AG09309 (cell line): ENCODE results near the gene CCDC54.

Source experiments
- DNase-seq: peaks from one replicate; pipeline ENCODE4 v3.0.0-alpha.2; 2010; ENCODE audit warnings: low read depth
- H3K4me3 ChIP-seq: 2 replicates; pipeline ENCODE4 v1.5.1; 2011; ENCODE audit warnings: mild to moderate bottlenecking, low read depth, low read length, moderate library complexity; ENCODE audit not compliant: control insufficient read depth
- TF ChIP-seq, protein P1 (sequence below): IDR thresholded peaks from 2 replicates; pipeline ENCODE4 v1.5.1; 2011; ENCODE audit warnings: mild to moderate bottlenecking, low read depth, low read length, inconsistent platforms; ENCODE audit not compliant: insufficient read depth, control insufficient read depth; ENCODE audit errors: missing control alignments

CCDC54 gene

GRCh38 chr3:107401301-107401700 is 24.1 kb downstream of the CCDC54 start:
- no peak for DNase-seq
- TF ChIP-seq, protein P1, sequence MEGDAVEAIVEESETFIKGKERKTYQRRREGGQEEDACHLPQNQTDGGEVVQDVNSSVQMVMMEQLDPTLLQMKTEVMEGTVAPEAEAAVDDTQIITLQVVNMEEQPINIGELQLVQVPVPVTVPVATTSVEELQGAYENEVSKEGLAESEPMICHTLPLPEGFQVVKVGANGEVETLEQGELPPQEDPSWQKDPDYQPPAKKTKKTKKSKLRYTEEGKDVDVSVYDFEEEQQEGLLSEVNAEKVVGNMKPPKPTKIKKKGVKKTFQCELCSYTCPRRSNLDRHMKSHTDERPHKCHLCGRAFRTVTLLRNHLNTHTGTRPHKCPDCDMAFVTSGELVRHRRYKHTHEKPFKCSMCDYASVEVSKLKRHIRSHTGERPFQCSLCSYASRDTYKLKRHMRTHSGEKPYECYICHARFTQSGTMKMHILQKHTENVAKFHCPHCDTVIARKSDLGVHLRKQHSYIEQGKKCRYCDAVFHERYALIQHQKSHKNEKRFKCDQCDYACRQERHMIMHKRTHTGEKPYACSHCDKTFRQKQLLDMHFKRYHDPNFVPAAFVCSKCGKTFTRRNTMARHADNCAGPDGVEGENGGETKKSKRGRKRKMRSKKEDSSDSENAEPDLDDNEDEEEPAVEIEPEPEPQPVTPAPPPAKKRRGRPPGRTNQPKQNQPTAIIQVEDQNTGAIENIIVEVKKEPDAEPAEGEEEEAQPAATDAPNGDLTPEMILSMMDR, result no peak
- H3K4me3 ChIP-seq, result no peak overlapping the region

DNA sequence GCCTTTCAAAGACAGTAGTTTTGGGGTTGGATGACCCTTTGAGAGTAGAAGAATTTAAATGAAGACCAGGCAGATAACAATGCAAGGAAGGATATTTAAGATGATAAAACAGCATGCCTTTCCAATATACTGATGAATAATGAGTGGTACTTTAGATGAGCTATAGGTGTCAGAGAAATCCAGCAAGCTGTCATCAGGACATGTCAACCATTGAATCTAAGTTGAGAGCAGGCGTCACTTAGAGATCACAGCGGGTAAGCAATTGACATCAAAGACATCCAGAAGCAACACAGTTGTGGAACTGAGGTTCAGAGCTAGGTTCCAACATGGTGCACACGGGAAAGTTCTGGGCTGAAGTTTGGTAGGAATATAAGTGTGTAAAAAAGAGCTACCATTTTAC is 25.0 kb downstream of the CCDC54 start:
- H3K4me3 ChIP-seq, result no peak overlapping the region
- TF ChIP-seq, protein P1, result no peak

DNA sequence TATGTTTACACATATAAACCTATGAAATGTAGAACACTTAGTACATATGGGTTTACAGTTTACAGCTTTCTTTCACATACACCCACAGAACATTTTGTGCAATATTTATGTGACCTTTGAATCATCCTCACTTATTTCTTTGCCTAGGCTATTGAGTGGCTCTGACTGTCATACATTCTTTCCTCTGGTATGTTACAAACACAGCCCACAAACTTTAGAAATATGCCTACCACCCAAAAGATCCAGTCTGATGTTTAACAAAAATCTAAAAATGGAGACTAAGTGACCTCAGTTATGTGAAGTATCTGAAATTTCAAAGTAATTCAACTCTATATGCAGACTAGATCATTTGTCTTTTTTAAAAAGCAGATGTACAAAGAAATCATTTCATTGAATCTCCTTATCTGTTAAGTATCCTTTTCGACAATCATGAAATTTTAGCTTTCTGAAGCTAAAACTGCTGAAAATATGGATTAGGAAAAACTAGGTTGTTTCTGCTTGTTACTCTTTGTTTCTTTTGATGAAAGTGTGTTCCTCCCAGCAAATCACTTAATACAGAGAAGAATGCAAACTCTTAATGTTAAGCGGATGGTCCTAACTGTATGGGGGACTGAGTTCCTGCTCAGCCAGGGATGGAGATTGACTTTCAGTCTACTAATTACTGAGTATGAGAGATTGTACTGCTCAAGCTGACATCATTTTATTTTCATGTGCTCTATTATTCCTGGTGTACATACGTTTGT is 27.7 kb downstream of the CCDC54 start:
- peak; percentile 35 for DNase-seq
- H3K4me3 ChIP-seq, result no peak overlapping the region
- TF ChIP-seq, protein P1, result no peak

More for the DNA sequence above, 25.0 kb downstream of the CCDC54 start:
- no peak for DNase-seq

DNA sequence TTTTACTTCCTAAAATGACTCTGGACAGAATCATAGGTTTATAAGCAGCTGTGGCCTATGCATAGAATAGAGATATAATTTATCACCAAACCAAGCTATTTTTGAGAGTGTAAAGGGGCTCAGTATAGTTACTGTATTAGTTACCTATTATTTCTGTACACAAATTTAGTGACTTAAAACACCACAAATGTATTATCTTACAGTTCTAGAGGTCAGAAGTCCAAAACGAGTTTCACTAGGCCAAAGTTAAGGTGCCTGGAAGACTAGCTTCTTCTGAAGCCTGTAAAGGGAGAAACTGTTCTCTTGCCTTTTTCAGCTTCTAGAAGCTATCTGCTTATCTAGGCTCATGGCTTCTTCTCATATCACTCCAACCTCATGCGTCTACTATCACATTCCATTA is 30.1 kb downstream of the CCDC54 start:
- TF ChIP-seq, protein P1, result no peak
- H3K4me3 ChIP-seq, result no peak overlapping the region
- DNase-seq, result no peak

GRCh38 chr3:107408513-107408912 is 31.3 kb downstream of the CCDC54 start:
- DNase-seq, result no peak
- H3K4me3 ChIP-seq, result no peak overlapping the region
- TF ChIP-seq, protein P1, result no peak

DNA sequence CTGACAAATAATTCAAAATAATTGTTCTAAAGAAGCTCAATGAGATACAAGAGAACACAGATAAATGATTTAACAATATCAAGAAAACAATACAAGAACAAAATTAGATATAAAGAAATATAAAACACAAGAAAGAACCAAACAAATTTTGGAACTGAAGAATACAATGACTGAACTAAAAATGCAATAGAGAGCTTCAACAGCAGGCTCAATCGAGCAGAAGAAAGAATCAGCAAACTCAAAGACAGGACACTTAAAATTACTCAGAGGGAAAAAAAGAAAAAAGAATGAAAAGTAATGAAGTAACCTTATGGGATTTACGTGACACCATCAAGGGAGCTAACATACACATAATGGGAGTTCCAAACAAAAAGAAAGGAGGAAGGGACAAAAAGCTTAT is 32.1 kb downstream of the CCDC54 start:
- no peak overlapping the region for H3K4me3 ChIP-seq
- DNase-seq, result no peak
- TF ChIP-seq, protein P1, result no peak
